DND-41 (cell line): ENCODE measurements around the gene CREB3L2.

Experiments used
- ATAC-seq: fragments of 200-7000 bp; cut with Tn5 transposase; 3 replicates; pipeline ENCODE4 v1.9.1; 2021; ENCODE audit warnings: low read depth; ENCODE audit not compliant: insufficient read depth
- DNase-seq: peaks from one replicate; pipeline ENCODE4 v3.0.0-alpha.2; 2020
- H2AFZ ChIP-seq: 2 replicates; pipeline ENCODE4 v1.6.0; 2012; ENCODE audit warnings: low read depth, low read length
- H3K27ac ChIP-seq: 2 replicates; pipeline ENCODE4 v1.5.1; 2012; ENCODE audit warnings: low read length, inconsistent platforms
- H3K27me3 ChIP-seq: fragments of 200-600 bp; sonication (generic); 2 replicates; pipeline ENCODE4 v1.6.0; 2012; ENCODE audit warnings: low read length, mild to moderate bottlenecking, inconsistent platforms; ENCODE audit not compliant: insufficient read depth, poor library complexity
- H3K36me3 ChIP-seq: 2 replicates; pipeline ENCODE4 v1.5.1; 2012; ENCODE audit warnings: low read length, inconsistent platforms; ENCODE audit not compliant: insufficient read depth
- H3K4me1 ChIP-seq: 2 replicates; pipeline ENCODE4 v1.5.1; 2012; ENCODE audit warnings: mild to moderate bottlenecking, low read length; ENCODE audit not compliant: insufficient read depth
- H3K4me2 ChIP-seq: 2 replicates; pipeline ENCODE4 v1.6.0; 2012; ENCODE audit warnings: mild to moderate bottlenecking, moderate library complexity, low read length, inconsistent platforms; ENCODE audit not compliant: insufficient read depth
- H3K4me3 ChIP-seq, 2 experiments: fragments of 200-600 bp in 1 of 2; shearing (Covaris generic) in 1 of 2; 2 replicates each; pipeline ENCODE4 v1.5.1; 2012 to 2016; ENCODE audit warnings: inconsistent platforms in 2 of 2, low read length in 2 of 2, mild to moderate bottlenecking in 2 of 2, low read depth in 1 of 2, moderate library complexity in 1 of 2
- H3K79me2 ChIP-seq: 2 replicates; pipeline ENCODE4 v1.6.0; 2012; ENCODE audit warnings: low read length, inconsistent platforms; ENCODE audit not compliant: insufficient read depth
- H3K9ac ChIP-seq: 2 replicates; pipeline ENCODE4 v1.6.0; 2012; ENCODE audit warnings: low read depth, mild to moderate bottlenecking, inconsistent platforms, low read length, moderate library complexity
- H3K9me3 ChIP-seq: 2 replicates; pipeline ENCODE4 v1.5.1; 2012; ENCODE audit warnings: low read length, moderate library complexity, mild to moderate bottlenecking, inconsistent platforms; ENCODE audit not compliant: insufficient read depth, severe bottlenecking
- H4K20me1 ChIP-seq: 2 replicates; pipeline ENCODE4 v1.6.0; 2012; ENCODE audit warnings: low read length; ENCODE audit not compliant: insufficient read depth
- EZH2 ChIP-seq: IDR thresholded peaks from 3 replicates; pipeline ENCODE4 v1.6.1; 2012; ENCODE audit warnings: borderline replicate concordance, low read depth, mild to moderate bottlenecking, moderate library complexity, low read length, inconsistent platforms; ENCODE audit not compliant: severe bottlenecking
- TF ChIP-seq, protein P1 (sequence below): IDR thresholded peaks from 2 replicates; pipeline ENCODE4 v1.5.1; 2012; ENCODE audit warnings: borderline replicate concordance, low read length, moderate library complexity, mild to moderate bottlenecking; ENCODE audit not compliant: poor library complexity, severe bottlenecking; ENCODE audit errors: extremely low read depth

The CREB3L2 gene

GRCh38 chr7:137977173-137977572, 24.7 kb downstream of the CREB3L2 start:
- ATAC-seq (no peak), DNase-seq (no peak)
- Histone ChIP-seq H3K79me2 (no peaks in the 10 kb centered on the region), H3K9me3 (no peaks in the 10 kb centered on the region), H3K27me3 (no peaks in the 10 kb centered on the region), H3K27ac (no peak overlapping the region), H3K4me3 (no peak overlapping the region), H3K36me3 (no peaks in the 10 kb centered on the region), H3K9ac (no peak overlapping the region), H3K4me1 (no peaks in the 10 kb centered on the region), H4K20me1 (peaks cover 3% of the 10 kb centered on the region; the same call in 1 of the 2 replicates), H2AFZ (no peak overlapping the region), H3K4me2 (no peak overlapping the region)
- TF ChIP-seq, protein P1, sequence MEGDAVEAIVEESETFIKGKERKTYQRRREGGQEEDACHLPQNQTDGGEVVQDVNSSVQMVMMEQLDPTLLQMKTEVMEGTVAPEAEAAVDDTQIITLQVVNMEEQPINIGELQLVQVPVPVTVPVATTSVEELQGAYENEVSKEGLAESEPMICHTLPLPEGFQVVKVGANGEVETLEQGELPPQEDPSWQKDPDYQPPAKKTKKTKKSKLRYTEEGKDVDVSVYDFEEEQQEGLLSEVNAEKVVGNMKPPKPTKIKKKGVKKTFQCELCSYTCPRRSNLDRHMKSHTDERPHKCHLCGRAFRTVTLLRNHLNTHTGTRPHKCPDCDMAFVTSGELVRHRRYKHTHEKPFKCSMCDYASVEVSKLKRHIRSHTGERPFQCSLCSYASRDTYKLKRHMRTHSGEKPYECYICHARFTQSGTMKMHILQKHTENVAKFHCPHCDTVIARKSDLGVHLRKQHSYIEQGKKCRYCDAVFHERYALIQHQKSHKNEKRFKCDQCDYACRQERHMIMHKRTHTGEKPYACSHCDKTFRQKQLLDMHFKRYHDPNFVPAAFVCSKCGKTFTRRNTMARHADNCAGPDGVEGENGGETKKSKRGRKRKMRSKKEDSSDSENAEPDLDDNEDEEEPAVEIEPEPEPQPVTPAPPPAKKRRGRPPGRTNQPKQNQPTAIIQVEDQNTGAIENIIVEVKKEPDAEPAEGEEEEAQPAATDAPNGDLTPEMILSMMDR: no peak

DNA sequence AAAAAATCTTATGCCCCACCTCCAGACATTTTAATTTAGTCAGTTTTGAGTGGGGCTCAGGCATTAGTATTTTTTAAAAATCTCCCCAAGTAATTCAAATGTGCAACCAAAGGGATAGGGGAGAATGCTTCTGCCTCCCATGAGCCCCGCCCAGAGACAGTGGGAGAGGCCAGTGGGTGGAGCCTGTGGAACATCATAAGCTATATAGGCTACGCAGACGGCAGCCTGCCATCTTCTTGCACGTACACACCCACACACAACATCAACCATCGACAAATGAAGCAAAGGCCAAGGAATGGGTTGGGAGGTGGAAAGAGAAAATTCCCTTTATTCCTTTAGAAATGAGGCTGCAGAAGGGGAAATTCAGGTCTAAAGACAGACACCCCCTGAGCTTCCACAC, 25.2 kb downstream of the CREB3L2 start:
- H3K9ac ChIP-seq: no peak overlapping the region
- H3K4me2 ChIP-seq: no peak overlapping the region
- H3K79me2 ChIP-seq: no peaks in the 10 kb centered on the region

GRCh38 chr7:137976232-137976631, 25.7 kb downstream of the CREB3L2 start:
- Histone ChIP-seq H3K79me2 (no peaks in the 10 kb centered on the region), H3K27ac (no peak overlapping the region), H4K20me1 (peaks cover 3% of the 10 kb centered on the region; the same call in 1 of the 2 replicates), H3K27me3 (no peaks in the 10 kb centered on the region), H2AFZ (no peak overlapping the region), H3K4me3 (no peak overlapping the region), H3K4me2 (no peak overlapping the region), H3K9ac (no peak overlapping the region), H3K36me3 (no peaks in the 10 kb centered on the region), H3K9me3 (no peaks in the 10 kb centered on the region), H3K4me1 (no peaks in the 10 kb centered on the region)
- ATAC-seq (no peak), DNase-seq (no peak)
- TF ChIP-seq, protein P1: no peak
- TF ChIP-seq EZH2: no peak

More for the DNA sequence above, 25.2 kb downstream of the CREB3L2 start:
- peaks cover 3% of the 10 kb centered on the region; the same call in 1 of the 2 replicates for H4K20me1 ChIP-seq
- ATAC-seq (no peak), DNase-seq (no peak)
- no peaks in the 10 kb centered on the region for H3K36me3 ChIP-seq
- no peaks in the 10 kb centered on the region for H3K27me3 ChIP-seq
- H3K9me3 ChIP-seq: no peaks in the 10 kb centered on the region
- no peak overlapping the region for H3K27ac ChIP-seq
- no peaks in the 10 kb centered on the region for H3K4me1 ChIP-seq
- no peak overlapping the region for H2AFZ ChIP-seq
- H3K4me3 ChIP-seq: no peak overlapping the region
- TF ChIP-seq, protein P1: no peak
- no peak for TF ChIP-seq EZH2

- TF ChIP-seq EZH2: no peak
- TF ChIP-seq, protein P1: no peak
- no peaks in the 10 kb centered on the region for H3K79me2 ChIP-seq
- H3K27ac ChIP-seq: no peak overlapping the region
- no peak overlapping the region for H3K9ac ChIP-seq
- ATAC-seq (no peak), DNase-seq (no peak)
- H3K4me3 ChIP-seq: no peak overlapping the region
- H2AFZ ChIP-seq: no peak overlapping the region
- no peak overlapping the region for H3K4me2 ChIP-seq
- no peaks in the 10 kb centered on the region for H3K36me3 ChIP-seq
- no peaks in the 10 kb centered on the region for H3K27me3 ChIP-seq
- no peaks in the 10 kb centered on the region for H3K4me1 ChIP-seq
- H4K20me1 ChIP-seq: peaks cover 3% of the 10 kb centered on the region; the same call in 1 of the 2 replicates
- no peaks in the 10 kb centered on the region for H3K9me3 ChIP-seq
Measured at GRCh38 chr7:137975768-137976167, 26.1 kb downstream of the CREB3L2 start.
